Stimulated activated CD4-positive, alpha-beta T cell treated with anti-CD3 and anti-CD28 coated beads, TNF-alpha, amount 100 ng/mL, for 48 hours (primary cell): Measurements from ENCODE around the gene ARL14.

Experiments used
- DNase-seq, 3 donors: peaks; one replicate each; pipeline ENCODE4 v3.0.0-alpha.2; 2020; ENCODE audit warnings: low read depth in 3 of 3

ARL14 gene

GRCh38 chr3:160722331-160722730 lies 45.4 kb downstream of the ARL14 start:
- DNase-seq: no peak

GRCh38 chr3:160725338-160725737 lies 48.4 kb downstream of the ARL14 start:
- DNase-seq: no peak
